ENCODE results near the gene CDH11.

CDH11 gene

GRCh38 chr16:65121870-65122723 is at the start of gene CDH11:
TSS of gene CDH11 (minus strand) at chr16:65122063. CDS start at chr16:65004869, 117,194 bp downstream.
- DNase-seq: peak; percentile 93

GRCh38 chr16:65154321-65154720 is 32.5 kb upstream of the CDH11 start:
- peak; percentile 13 for DNase-seq

- no peak for DNase-seq
These were observed 31.7 kb upstream of the CDH11 start for GRCh38 chr16:65153365-65154105.

- no peak for DNase-seq
These were observed 26.9 kb upstream of the CDH11 start for GRCh38 chr16:65148804-65149203.

- DNase-seq: no peak
These were observed 20.4 kb upstream of the CDH11 start for GRCh38 chr16:65142276-65142675.

- no peak for DNase-seq
These were observed 14.8 kb upstream of the CDH11 start for GRCh38 chr16:65136681-65137080.

GRCh38 chr16:65126845-65127624 is 5.2 kb upstream of the CDH11 start:
- no peak for DNase-seq

GRCh38 chr16:65125871-65126270 is 4.0 kb upstream of the CDH11 start:
- peak; percentile 52 for DNase-seq

GRCh38 chr16:65125322-65125721 is 3.5 kb upstream of the CDH11 start:
- no peak for DNase-seq

GRCh38 chr16:65124596-65124995 is 2.7 kb upstream of the CDH11 start:
- DNase-seq: no peak

- peak; percentile 19 for DNase-seq
These were observed 2.3 kb upstream of the CDH11 start for GRCh38 chr16:65124212-65124548.

- DNase-seq: peak; percentile 56
These were observed 1.7 kb upstream of the CDH11 start for GRCh38 chr16:65123396-65124211.

GRCh38 chr16:65122724-65123395 is 997 bp upstream of the CDH11 start:
- peak; percentile 70 for DNase-seq

GRCh38 chr16:65120831-65121721 is 787 bp downstream of the CDH11 start:
- peak; percentile 29 for DNase-seq

GRCh38 chr16:65120461-65120830 is 1.4 kb downstream of the CDH11 start:
- DNase-seq: no peak

- peak; percentile 80 for DNase-seq
These were observed 1.9 kb downstream of the CDH11 start for GRCh38 chr16:65119901-65120401.

GRCh38 chr16:65119435-65119834 is 2.4 kb downstream of the CDH11 start:
- DNase-seq: no peak

- DNase-seq: peak; percentile 38
These were observed 3.0 kb downstream of the CDH11 start for GRCh38 chr16:65118871-65119270.

- peak; percentile 89 for DNase-seq
These were observed 3.9 kb downstream of the CDH11 start for GRCh38 chr16:65117811-65118448.

- peak; percentile 34 for DNase-seq
These were observed 4.9 kb downstream of the CDH11 start for GRCh38 chr16:65116818-65117430.

Measured in EL (cell line).